GM20431 (cell line): ENCODE results near the gene LIPA.
"Not testable (repeated sequence)": the region's sequence is repeated elsewhere in the genome, so short reads cannot be mapped to it uniquely, and the experiment has no call there.

Experiments
- in situ Hi-C: fragments of 300-500 bp; cut with MseI, MboI; formaldehyde crosslinking; loops from one replicate; pipeline ENCODE4 v1.15.0; 2020; ENCODE audit warnings: low sequenced_read_pairs; ENCODE audit not compliant: unreplicated experiment

LIPA gene

DNA sequence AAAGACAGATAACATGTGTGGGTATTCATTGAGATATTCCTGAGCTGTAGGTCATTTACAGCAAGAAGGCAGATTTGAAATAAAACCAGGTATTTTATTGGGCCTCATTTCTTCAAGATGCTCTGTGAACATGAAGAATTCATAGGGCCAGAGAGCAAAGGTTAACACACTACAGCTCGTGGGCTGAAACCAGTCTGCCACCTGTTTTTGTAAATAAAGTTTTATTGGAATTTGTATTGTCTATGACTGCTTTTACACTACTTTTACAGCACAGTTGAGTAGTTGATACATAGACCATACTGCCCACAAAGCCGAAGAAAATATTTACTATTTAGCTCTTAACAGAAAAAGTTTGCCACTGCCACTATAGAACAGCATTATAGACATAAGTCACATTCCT is 22.1 kb upstream of the LIPA start:
- in situ Hi-C loops: no loop called here

- in situ Hi-C loops: no loop called here
Observed at GRCh38 chr10:89271532-89271931, 20.0 kb upstream of the LIPA start.

DNA sequence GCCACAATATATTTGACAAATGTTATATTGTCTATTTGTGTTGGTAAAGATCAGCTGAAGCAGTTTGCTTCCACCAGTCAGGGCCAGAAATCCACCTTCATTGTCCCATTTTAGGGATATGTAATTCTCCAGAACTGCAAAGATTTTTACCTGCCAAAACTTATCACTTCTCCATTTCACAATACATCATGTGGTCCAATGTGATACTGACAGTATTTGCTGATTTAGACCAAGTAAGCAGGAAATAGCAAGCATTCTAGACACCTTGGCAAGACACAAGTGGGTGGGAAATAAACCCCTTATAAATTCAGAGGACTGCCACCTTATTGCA is 18.5 kb upstream of the LIPA start:
- in situ Hi-C loops: no loop called here

DNA sequence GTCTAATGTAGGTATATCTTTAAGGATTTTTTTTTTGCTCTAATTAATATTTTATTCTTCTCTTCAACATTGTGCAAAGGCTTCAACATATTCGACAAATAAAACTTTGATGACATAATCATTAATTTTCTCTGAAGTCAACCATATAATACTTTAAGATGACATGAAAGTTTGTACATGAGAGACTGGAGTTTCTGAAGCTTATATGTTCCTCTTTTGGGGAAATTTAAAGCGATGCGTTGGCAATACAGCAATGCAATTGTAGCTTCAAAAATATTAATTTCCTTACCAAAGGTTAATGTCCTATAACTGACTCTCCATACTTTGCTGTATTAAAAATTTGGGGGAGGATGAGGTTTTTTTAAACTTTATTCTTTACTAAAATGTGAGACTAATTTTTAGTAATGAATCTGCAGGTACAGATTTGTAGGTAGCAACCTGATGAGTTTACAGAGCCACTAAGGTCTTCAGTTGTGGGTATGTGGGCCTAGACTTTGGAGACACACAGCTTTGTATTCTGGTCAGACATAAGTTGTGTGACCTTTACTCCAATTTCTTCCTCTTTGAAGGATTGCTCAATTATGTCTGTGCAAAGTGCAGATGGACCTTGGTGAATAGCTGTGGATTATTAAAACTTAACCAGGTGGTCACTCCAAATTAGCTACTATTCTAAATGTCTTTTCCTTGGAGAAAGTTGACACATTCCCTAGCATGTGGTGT is 18.0 kb upstream of the LIPA start:
- in situ Hi-C loops: no loop called here

- in situ Hi-C loops: no loop called here
Observed at GRCh38 chr10:89266721-89267453, 15.3 kb upstream of the LIPA start.

DNA sequence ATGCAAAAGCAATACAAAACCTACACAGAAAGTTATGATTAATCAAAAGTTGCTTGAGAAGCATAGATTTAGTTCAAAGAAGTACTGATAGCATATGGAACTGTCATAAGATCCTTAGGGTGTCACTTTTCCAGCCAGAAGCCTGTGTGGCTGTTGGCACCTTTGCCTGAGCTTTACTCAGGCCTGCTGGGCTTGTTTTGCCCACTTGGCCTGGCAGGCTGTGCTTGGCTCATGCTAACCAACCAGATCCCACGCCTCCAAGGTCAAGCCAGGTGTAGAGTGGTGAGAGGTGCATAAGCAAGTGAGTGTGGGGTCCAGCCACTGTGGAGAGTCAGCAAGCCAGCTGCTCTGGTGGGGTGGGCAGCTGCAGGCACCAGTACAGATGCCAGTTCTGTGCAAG is 12.0 kb upstream of the LIPA start:
- in situ Hi-C loops: no loop called here

GRCh38 chr10:89263091-89263490 is 11.5 kb upstream of the LIPA start:
- in situ Hi-C loops: no loop called here

- in situ Hi-C loops: no loop called here
Observed at GRCh38 chr10:89262086-89263051, 10.8 kb upstream of the LIPA start.

- in situ Hi-C loops: no loop called here
Observed at GRCh38 chr10:89258881-89259280, 7.3 kb upstream of the LIPA start.

- in situ Hi-C loops: no loop called here
Observed at GRCh38 chr10:89257581-89257980, 6.0 kb upstream of the LIPA start.

GRCh38 chr10:89256962-89257361 is 5.4 kb upstream of the LIPA start:
- in situ Hi-C loops: no loop called here

GRCh38 chr10:89256340-89256739 is 4.8 kb upstream of the LIPA start:
- in situ Hi-C loops: no loop called here

- in situ Hi-C loops: no loop called here
Observed at GRCh38 chr10:89255793-89256192, 4.2 kb upstream of the LIPA start.

- in situ Hi-C loops: not testable (repeated sequence)
Observed at GRCh38 chr10:89255091-89255579, 3.6 kb upstream of the LIPA start.

DNA sequence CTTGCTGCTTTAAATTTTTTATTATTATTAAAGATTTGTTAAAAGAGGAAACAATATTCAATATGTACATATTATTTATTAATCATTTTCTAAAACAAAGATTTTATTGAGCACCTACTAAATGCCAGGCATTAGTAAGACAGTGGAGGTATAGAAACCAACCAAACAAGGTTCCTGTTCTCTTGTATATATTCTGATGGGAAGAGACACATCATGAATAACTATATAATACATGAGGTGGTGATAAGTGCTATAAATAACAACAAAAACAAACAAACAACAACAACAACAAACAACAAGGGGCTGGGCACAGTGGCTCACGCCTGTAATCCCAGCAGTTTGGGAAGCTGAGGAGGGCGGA is 630 bp upstream of the LIPA start:
- in situ Hi-C loops: no loop called here

GRCh38 chr10:89250865-89251408 is 638 bp downstream of the LIPA start:
- in situ Hi-C loops: no loop called here

DNA sequence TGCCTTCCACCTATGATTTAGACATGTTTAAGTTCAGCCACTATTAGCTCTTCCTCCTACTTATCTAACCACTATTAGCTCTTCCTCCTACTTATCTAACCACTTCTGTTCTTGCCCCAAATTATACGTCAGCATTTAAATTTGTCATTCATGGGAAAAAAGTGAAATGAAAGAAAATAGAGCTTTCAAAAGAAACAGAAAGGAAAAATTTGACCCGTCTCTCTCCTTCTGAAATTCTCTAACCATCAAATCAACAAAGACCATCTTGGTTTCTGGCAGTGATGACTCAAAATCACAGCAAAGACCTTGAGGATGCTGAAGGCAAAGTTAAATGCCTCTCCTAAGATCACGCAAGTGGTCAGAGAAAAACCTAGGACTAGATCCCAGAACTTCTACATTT is 2.6 kb downstream of the LIPA start:
- in situ Hi-C loops: no loop called here

DNA sequence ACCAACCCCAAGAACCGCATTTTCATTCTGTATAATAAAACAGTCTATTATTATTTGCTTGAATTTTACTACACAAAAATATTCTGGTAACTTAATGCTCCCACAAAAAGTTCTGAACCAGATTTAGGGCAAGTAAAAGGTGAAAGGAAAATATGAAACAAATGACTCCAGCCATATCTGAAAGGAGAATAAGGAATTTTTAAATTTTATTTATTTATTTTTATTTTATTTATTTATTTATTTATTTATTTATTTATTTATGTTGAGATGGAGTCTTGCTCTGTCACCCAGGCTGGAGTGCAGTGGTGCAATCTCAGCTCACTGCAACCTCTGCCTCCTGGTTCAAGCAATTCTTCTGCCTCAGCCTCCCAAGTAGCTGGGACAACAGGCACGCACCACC is 4.0 kb downstream of the LIPA start:
- in situ Hi-C loops: not testable (repeated sequence)

- in situ Hi-C loops: no loop called here
Observed at GRCh38 chr10:89245802-89246201, 5.8 kb downstream of the LIPA start.

DNA sequence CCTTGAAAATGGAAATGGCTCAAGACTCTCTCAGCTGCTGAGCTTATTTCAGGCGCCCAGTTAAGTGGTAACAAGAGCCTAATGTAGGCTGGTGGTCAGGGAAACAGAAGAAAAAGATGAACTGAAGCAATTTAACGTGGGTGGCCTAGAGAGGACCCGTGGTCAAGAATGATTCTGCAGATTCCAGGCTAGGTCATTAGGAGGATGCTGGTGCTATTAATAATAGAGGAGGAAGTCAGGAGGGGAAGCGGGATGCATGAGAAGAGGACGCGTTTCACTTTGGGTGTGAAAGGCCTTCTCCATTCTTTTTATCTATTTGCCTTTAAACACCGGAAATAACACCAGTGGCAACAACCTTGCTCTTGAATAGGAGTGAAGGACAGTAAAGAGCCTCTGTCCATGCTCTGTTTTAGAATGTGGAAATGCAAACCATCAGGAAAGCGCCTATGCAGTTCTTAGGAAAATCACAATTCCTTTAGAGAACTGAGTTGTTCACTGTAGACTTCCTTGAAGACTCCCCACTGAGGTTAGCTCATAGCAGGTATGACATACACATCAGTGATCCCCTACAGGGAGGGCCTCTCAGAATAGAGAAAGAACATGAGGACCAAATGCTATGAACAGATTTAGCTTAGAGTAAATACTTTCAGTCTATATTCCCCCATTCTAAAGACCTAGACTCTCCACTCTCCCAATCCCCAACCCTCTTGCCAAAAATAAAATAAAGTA is 8.6 kb downstream of the LIPA start:
- in situ Hi-C loops: no loop called here
